Measurements from ENCODE around the gene IL13. TPM values are rescaled to one million over a fixed set of nuclear protein-coding genes. Genes with fewer than 3 reads are reported as not detected.

IL13 gene
- total RNA-seq, 1 experiment from 2014 or later, result not detected

- TF ChIP-seq TCF7L2 (IDR thresholded peaks at IDR 0.05; ENCODE audit: borderline replicate concordance, extremely low read depth, insufficient read depth, insufficient read length), result no peak
- no peak for TF ChIP-seq CTCF (IDR thresholded peaks at IDR 0.05 in 2 of 3, conservative IDR thresholded peaks at IDR 0.05 in 1 of 3; ENCODE audit: borderline replicate concordance in 1 of 3, insufficient read depth in 1 of 3, low read depth in 2 of 3, low read length in 2 of 3)
- TF ChIP-seq ATF3 (IDR thresholded peaks at IDR 0.05), result no peak
These were observed 1.9 kb upstream of the IL13 start (continued) for GRCh38 chr5:132655821-132656773.

- H3K9me2 ChIP-seq (ENCODE audit: insufficient read depth), result no peaks in the 10 kb centered on the region
- no TSS peak for BruUV-seq (replicated peaks)
- no peaks in the 10 kb centered on the region for H3K79me2 ChIP-seq (ENCODE audit: insufficient read depth, low read length)
- no peaks in the 10 kb centered on the region for H3K9me3 ChIP-seq (ENCODE audit: control insufficient read depth in 1 of 2, insufficient read depth in 1 of 2, low read depth in 1 of 2, low read length in 2 of 2)
- H3K27me3 ChIP-seq (ENCODE audit: insufficient read depth, low read length), result no peaks in the 10 kb centered on the region
- intact Hi-C loops (cut with micrococcal nuclease), result no loop called here
- no peaks in the 10 kb centered on the region for H4K20me1 ChIP-seq (ENCODE audit: insufficient read depth)
- no peak overlapping the region for H3K9ac ChIP-seq (ENCODE audit: low read length)
- RAD21 ChIA-PET (ENCODE audit: low non-redundant PET in 1 of 2, low total read pairs in 2 of 2, uncharacterized antibody in 2 of 2, unreplicated experiment in 2 of 2), result no interaction called here
- no peak overlapping the region for H3K4me3 ChIP-seq (replicated peaks in 1 of 2; ENCODE audit: low read depth in 1 of 2, low read length in 2 of 2)
- POLR2A ChIA-PET, result no interaction called here
- DNase-seq (ENCODE audit: low read depth, low spot score) (no peak), ATAC-seq (no peak)
- TF ChIP-seq YY1 (IDR thresholded peaks at IDR 0.05; ENCODE audit: extremely low read depth, insufficient replicate concordance, low read depth, low read length), result no peak
- no peak for TF ChIP-seq ELF1 (IDR thresholded peaks at IDR 0.05; ENCODE audit: borderline replicate concordance, low read depth)
- no peak for TF ChIP-seq EZH2 (IDR thresholded peaks at IDR 0.05)
- H3K36me3 ChIP-seq (ENCODE audit: control insufficient read depth in 1 of 2, insufficient read depth in 2 of 2, low read length in 2 of 2), result no peaks in the 10 kb centered on the region
- no peaks in the 10 kb centered on the region for H3K4me1 ChIP-seq (ENCODE audit: control insufficient read depth in 1 of 2, insufficient read depth in 2 of 2, low read length in 2 of 2)
- H3K27ac ChIP-seq (ENCODE audit: low read depth, low read length), result no peak overlapping the region
- CTCF ChIA-PET, result no interaction called here
- H3K4me2 ChIP-seq (ENCODE audit: low read length), result no peak overlapping the region
- no peak overlapping the region for H2AFZ ChIP-seq (ENCODE audit: low read depth, low read length, poor library complexity, severe bottlenecking)
These were observed 1.1 kb upstream of the IL13 start for GRCh38 chr5:132656774-132657355.

Measured in HCT116 (cell line).